Omental fat pad (tissue), 4 donors: ENCODE measurements around the gene SIRT1. TPM values are rescaled to one million over a fixed set of nuclear protein-coding genes. Genes with fewer than 3 reads are reported as not detected.

Experiments used
- ATAC-seq: fragments of 150-250 bp; one replicate; pipeline ENCODE4 v1.9.1; 2016; ENCODE audit warnings: mild to moderate bottlenecking, moderate library complexity; ENCODE audit not compliant: low FRiP score
- DNase-seq: peaks from one replicate; pipeline ENCODE4 v3.0.0-alpha.2; 2019; ENCODE audit warnings: low spot score
- total RNA-seq, 4 donors: library from RNA; depleted of rRNA; stranded (reverse); fragments of >200 nt; gene quantifications; one replicate each; pipeline ENCODE4 v1.1.0, GENCODE V29; 2016
- TF ChIP-seq, protein P1 (sequence below), 3 donors: fragments of 450-650 bp; IDR thresholded peaks; one replicate each; pipeline ENCODE4 v1.5.1; 2016 to 2017; ENCODE audit warnings: antibody characterized with exemption in 3 of 3, mild to moderate bottlenecking in 3 of 3, moderate library complexity in 2 of 3

SIRT1 gene
- total RNA-seq, 4 donors from 2014 or later: 19.1 to 38.8 (median 29.7) TPM

DNA sequence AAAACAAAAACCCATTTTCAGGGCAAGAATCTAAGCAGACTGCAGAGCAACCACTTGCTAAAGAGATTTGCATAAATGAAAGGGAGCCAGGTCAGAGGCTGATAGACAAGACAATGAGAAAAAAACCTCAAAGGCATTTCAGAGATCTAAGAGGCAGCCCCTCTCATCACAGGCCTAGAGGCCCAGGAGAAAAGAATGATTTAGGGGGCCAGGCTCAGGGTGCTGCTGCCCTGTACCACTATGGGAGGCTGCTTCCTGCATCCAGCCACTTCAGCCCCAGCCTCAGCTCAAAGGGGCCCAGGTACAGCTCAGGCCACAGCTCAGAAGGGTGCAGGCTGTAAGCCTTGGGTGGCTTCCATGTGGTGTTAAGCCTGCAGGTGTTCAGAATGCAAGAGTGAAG is 42.7 kb upstream of the SIRT1 start:
- TF ChIP-seq, protein P1, sequence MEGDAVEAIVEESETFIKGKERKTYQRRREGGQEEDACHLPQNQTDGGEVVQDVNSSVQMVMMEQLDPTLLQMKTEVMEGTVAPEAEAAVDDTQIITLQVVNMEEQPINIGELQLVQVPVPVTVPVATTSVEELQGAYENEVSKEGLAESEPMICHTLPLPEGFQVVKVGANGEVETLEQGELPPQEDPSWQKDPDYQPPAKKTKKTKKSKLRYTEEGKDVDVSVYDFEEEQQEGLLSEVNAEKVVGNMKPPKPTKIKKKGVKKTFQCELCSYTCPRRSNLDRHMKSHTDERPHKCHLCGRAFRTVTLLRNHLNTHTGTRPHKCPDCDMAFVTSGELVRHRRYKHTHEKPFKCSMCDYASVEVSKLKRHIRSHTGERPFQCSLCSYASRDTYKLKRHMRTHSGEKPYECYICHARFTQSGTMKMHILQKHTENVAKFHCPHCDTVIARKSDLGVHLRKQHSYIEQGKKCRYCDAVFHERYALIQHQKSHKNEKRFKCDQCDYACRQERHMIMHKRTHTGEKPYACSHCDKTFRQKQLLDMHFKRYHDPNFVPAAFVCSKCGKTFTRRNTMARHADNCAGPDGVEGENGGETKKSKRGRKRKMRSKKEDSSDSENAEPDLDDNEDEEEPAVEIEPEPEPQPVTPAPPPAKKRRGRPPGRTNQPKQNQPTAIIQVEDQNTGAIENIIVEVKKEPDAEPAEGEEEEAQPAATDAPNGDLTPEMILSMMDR (IDR thresholded peaks at IDR 0.05): no peak
- DNase-seq (no peak), ATAC-seq (no peak)

DNA sequence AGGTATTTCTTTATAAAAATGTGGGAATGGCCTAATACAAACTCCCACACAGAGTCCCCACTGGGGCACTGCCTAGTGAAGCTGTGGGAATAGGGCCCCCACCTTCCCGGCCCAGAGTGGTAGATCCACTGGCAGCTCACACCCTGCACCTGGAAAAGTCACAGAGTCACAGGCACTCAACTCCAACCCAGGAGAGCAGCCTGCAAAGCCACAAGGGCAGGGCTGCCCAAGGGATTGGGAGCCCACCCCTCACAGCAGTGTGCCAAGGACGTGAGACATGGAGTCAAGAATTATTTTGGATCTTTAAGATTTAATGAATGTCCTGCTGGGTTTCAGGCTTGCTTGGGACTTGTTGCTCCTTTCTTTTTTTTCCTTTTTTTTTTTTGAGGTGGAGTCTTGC is 41.2 kb upstream of the SIRT1 start:
- TF ChIP-seq, protein P1 (IDR thresholded peaks at IDR 0.05): no peak
- DNase-seq: no peak

DNA sequence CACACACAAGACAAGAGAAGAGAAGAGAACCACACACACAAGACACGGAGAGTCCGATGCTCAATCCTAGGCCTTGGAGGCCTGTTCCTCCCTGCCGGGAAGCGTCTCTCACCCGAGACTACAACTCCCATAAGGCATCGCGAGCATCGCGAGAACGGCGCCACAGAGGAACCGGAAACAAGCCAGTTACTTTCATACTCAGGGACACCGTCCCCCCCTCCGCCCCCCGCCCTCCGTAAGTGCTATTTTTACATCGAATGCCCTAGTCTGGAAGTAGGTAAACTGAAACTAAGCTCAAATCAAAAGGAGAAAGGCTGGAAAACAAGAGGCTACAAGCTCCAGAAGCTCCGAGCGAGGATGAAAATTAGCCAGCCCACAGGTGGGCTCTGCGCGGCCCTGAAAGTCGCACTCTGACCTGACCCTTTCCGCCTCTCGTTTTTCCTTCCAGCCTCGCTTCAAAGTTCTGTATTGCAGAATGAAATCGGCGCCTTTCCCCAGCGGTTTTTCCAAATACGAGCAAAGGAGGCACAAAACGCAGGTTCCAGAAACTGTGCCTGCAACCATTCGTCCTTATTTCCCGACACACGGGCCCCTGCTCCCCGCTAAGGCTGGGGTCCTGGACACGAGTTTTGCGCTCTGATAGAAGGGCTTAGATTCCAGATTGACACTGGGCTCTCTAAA is 35.0 kb upstream of the SIRT1 start:
- peak; percentile 96 for DNase-seq
- TF ChIP-seq, protein P1 (IDR thresholded peaks at IDR 0.05): no peak
- peak; percentile 96 for ATAC-seq

More for the DNA sequence above, 41.2 kb upstream of the SIRT1 start:
- no peak for ATAC-seq

DNA sequence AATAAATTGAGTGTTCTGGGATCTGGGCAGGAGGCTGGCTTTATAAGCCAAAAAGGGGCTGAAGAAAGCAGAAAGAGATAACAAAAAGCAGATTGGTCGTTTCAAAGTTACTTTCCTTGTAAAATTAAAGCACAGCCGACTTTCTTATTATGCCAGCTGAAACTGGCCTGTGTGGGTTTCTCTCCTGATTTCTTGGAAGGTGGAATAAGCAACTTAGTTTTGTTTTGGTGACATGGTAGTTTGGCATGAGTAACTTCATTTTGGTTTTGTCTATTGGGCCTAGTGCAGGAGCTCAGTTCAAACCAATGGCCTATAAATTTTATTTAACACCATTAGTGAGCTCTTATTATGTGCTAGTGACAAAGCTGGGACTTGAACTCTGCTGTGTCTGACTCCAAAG is 33.3 kb upstream of the SIRT1 start:
- TF ChIP-seq, protein P1 (IDR thresholded peaks at IDR 0.05): no peak
- no peak for DNase-seq
- no peak for ATAC-seq

DNA sequence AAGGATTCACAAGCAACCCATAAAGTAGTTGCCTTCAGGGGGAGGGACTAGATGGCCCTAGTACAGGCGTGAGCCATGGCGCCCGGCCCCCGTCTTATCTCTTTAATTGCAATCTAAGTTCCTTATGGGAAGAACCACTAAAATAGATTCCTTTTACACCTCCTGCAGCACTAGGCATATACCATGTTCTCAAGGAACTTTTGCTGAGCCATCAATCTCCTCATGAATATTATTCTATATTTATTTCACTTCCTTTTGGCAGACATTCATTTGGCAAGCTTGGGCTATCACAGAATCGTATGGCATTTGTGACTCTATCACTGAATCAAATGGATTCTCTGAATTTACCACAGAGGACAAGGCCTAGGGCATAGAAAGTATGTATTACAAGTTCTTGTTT is 31.7 kb upstream of the SIRT1 start:
- TF ChIP-seq, protein P1 (IDR thresholded peaks at IDR 0.05): no peak
- ATAC-seq: no peak
- no peak for DNase-seq

DNA sequence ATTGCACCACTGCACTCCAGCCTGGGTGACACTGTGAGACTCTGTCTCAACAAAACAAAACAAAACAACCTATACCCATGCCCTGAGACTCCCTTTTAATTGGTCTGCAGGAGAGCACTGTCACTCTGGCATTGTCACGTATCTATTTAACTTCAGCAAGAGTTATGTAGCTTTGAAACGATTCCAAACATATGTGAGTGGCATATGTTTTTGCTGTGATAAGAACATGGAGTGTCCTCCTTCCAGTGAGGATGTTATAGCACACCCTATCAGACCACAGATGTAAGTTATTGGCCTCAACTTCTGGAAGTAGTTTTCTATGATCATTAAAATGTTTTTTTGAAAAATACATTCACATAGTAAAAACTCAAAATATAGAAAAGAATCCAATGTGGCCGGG is 30.9 kb upstream of the SIRT1 start:
- no peak for ATAC-seq
- no peak for DNase-seq
- TF ChIP-seq, protein P1 (IDR thresholded peaks at IDR 0.05): no peak

DNA sequence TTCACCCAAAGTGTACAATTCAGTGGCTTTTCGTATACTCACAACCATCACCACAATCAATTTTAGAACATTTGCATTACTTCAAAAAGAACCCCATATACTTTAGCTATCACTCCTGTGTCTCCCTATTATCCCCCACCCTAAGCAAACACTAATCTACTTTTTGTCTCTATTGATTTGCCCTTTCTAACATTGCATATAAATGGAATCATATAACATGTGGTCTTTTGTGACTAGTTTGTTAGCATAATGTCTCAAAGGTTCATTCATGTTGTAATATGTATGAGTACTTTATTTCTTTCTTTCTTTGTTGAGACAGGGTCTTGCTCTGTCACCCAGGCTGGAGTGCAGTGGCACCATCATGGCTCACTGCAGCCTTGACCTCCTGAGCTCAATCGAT is 25.5 kb upstream of the SIRT1 start:
- TF ChIP-seq, protein P1 (IDR thresholded peaks at IDR 0.05): no peak
- DNase-seq (no peak), ATAC-seq (no peak)
